Activated naive CD4-positive, alpha-beta T cell treated with anti-CD3 and anti-CD28 coated beads for 36 hours (primary cell): ENCODE data around the gene CTTNBP2. TPM values are rescaled to one million over a fixed set of nuclear protein-coding genes. Genes with fewer than 3 reads are reported as not detected.

Experiments used
- CTCF ChIA-PET: fragments of 350-600 bp; sonication (Branson Sonifier 250); formaldehyde crosslinking; loops from one replicate; lab custom pipeline; 2021; ENCODE audit warnings: antibody characterized with exemption; lab: Charles Lee
- DNase-seq: peaks from one replicate; pipeline ENCODE4 v3.0.0-alpha.2; 2020
- H3K27ac Mint-ChIP-seq: one replicate; pipeline ENCODE4 v1.8.0; 2021; ENCODE audit warnings: mild to moderate bottlenecking, mixed read lengths
- H3K27me3 Mint-ChIP-seq: one replicate; pipeline ENCODE4 v1.8.0; 2021; ENCODE audit warnings: low read depth, mixed read lengths
- H3K36me3 Mint-ChIP-seq: one replicate; pipeline ENCODE4 v1.8.0; 2021; ENCODE audit warnings: low read depth, mixed read lengths
- H3K4me1 Mint-ChIP-seq: one replicate; pipeline ENCODE4 v1.8.0; 2021; ENCODE audit warnings: low read depth, mixed read lengths
- H3K4me3 Mint-ChIP-seq: one replicate; pipeline ENCODE4 v1.8.0; 2021; ENCODE audit warnings: mild to moderate bottlenecking, moderate library complexity, mixed read lengths
- H3K9me3 Mint-ChIP-seq: one replicate; pipeline ENCODE4 v1.8.0; 2021; ENCODE audit warnings: mixed read lengths
- intact Hi-C: fragments of 100-400 bp; cut with micrococcal nuclease; formaldehyde crosslinking; loops from one replicate; pipeline ENCODE4 v1.15.1; 2023
- total RNA-seq, 2 experiments: library from RNA; stranded (reverse); gene quantifications; one replicate each; pipeline ENCODE4 v1.2.3, GENCODE V29; 2021

Gene CTTNBP2
- total RNA-seq, 2 experiments from 2014 or later, result not detected

DNA sequence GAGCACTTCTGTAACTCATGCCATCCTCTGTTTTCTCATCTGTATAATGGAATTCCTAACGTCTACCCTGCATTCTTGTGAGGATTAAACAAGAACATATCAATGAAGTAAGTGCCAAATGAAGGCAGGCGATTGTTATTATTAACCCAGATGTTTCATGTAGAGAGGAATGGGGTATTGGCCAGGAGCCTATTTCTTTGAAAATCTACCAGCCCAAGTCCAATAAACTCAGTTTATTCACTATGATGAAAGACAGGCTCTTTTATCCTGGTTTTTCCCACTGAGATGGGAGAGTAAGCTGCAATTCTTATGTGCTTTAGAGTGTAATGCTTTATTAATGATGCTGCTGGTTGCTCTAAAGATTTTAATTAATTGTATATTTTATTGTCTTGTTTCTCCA, 9.6 kb downstream of the CTTNBP2 start:
- no peaks in the 10 kb centered on the region for H3K36me3 Mint-ChIP-seq
- no peak overlapping the region for H3K27ac Mint-ChIP-seq
- CTCF ChIA-PET, result no interaction called here
- intact Hi-C loops, result no loop called here
- H3K4me1 Mint-ChIP-seq, result no peaks in the 10 kb centered on the region
- H3K4me3 Mint-ChIP-seq, result no peak overlapping the region
- H3K27me3 Mint-ChIP-seq, result peaks cover 13% of the 10 kb centered on the region
- H3K9me3 Mint-ChIP-seq, result no peaks in the 10 kb centered on the region
- DNase-seq, result no peak

DNA sequence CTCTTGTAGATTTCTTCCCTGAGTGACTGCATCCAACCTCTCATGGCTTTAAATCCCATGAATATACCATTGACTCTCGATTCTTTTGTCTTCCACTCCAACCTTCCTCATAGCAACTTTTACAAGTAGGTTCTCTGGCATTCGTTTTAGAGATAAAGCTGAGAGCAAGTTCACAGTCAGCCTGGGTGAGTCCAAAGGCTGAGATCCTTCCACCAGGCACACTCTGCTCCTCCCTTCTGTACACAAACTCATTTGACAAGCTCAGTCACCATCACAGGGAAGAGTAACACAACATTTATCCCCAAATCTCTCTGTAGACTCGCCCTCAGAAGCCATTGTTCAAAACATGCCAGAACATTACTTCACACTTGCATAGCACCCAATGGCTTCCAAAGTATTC, 10.9 kb downstream of the CTTNBP2 start:
- intact Hi-C loops, result no loop called here
- CTCF ChIA-PET, result no interaction called here
- H3K4me3 Mint-ChIP-seq, result no peak overlapping the region
- H3K4me1 Mint-ChIP-seq, result no peaks in the 10 kb centered on the region
- no peaks in the 10 kb centered on the region for H3K36me3 Mint-ChIP-seq
- H3K27me3 Mint-ChIP-seq, result peaks cover 12% of the 10 kb centered on the region
- DNase-seq, result no peak
- H3K9me3 Mint-ChIP-seq, result no peaks in the 10 kb centered on the region
- H3K27ac Mint-ChIP-seq, result no peak overlapping the region

DNA sequence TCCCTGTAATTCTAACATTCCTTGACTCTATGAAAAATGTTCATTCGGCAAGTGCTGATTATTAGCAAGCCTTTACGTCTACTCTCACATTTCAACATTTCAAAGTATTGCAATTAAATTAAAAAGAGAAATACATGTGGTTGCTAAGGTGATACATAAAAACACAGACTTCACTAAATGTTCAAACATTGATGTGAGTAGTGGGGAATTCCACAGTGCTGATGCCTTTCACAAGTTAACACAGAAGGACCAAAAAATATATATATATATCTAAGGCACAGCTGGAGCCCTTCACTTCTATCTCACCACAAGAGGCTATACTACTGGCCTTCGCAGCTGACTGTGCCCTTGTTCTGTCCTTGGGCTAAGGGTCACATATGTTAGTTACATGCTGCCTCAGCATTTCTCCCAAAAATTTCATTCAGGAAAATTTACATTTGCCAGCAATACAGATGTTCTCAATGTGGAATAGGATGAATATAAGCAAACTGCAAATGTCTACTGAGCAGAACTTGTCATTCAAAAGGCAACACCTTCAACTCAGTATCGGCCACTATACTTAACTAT, 13.9 kb downstream of the CTTNBP2 start:
- no peak for DNase-seq
- H3K27ac Mint-ChIP-seq, result no peak overlapping the region
- CTCF ChIA-PET, result no interaction called here
- H3K27me3 Mint-ChIP-seq, result peaks cover 12% of the 10 kb centered on the region
- H3K9me3 Mint-ChIP-seq, result no peaks in the 10 kb centered on the region
- no peak overlapping the region for H3K4me3 Mint-ChIP-seq
- no peaks in the 10 kb centered on the region for H3K4me1 Mint-ChIP-seq
- intact Hi-C loops, result no loop called here
- H3K36me3 Mint-ChIP-seq, result no peaks in the 10 kb centered on the region

DNA sequence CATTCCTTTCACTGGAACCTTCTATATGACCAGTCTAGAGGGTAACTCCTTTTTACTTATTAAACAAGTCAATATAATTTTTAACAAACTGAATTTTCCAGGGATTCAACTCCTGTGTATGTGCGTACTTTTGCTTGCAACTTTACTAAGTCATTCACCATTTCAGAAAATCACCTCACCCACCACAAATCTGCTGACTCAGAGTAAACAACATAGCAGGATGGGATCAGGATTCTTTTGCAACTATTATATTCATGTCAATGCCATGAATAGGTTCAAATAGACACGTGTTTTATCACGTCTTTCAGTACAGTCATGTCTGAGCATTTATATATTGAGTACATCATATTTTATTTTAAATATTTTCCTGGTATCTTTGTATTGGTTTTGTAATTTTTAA, 14.5 kb downstream of the CTTNBP2 start:
- H3K4me1 Mint-ChIP-seq, result no peaks in the 10 kb centered on the region
- H3K36me3 Mint-ChIP-seq, result no peaks in the 10 kb centered on the region
- H3K9me3 Mint-ChIP-seq, result no peaks in the 10 kb centered on the region
- H3K27ac Mint-ChIP-seq, result no peak overlapping the region
- CTCF ChIA-PET, result no interaction called here
- no peak for DNase-seq
- peaks cover 12% of the 10 kb centered on the region for H3K27me3 Mint-ChIP-seq
- intact Hi-C loops, result no loop called here
- H3K4me3 Mint-ChIP-seq, result no peak overlapping the region

DNA sequence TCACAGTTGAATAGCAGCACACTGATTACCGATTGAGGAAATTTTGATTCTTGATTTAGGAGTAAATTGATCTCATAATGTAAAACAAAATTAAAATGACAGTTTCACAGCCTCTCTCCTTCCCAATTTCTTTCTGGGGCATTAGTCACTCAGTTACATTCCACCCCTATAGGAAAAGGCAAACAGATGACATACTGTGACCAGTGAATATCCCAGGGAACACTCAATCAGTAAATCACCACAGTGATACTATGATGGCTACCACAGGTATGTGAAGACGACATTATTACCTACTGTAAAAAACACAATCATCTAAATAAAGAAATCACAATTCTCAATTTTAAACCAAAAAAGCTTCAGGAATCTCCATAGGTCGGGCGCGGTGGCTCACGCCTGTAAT, 15.5 kb downstream of the CTTNBP2 start:
- no peaks in the 10 kb centered on the region for H3K36me3 Mint-ChIP-seq
- CTCF ChIA-PET, result no interaction called here
- H3K4me1 Mint-ChIP-seq, result no peaks in the 10 kb centered on the region
- H3K9me3 Mint-ChIP-seq, result no peaks in the 10 kb centered on the region
- DNase-seq, result no peak
- no peak overlapping the region for H3K27ac Mint-ChIP-seq
- peaks cover 9% of the 10 kb centered on the region for H3K27me3 Mint-ChIP-seq
- H3K4me3 Mint-ChIP-seq, result no peak overlapping the region
- intact Hi-C loops, result no loop called here

DNA sequence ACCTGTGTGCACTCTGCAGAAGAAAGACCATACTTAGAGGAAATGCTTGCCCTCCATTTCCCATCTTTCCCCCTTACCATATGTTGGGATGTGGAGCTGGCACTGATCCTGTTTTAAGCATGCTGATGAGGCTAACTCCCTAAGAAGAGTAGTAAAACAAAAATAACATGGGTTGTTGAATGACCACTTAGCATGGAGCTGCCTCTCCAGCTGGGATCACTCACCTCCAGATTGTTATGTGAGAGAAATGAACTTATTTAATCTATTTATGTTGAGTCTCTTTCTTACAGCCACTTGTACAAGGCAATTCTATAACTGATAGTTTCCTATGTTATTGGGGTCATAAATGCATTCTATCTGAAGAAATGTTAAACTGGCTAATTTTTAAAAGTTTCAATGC, 17.0 kb downstream of the CTTNBP2 start:
- H3K27ac Mint-ChIP-seq, result no peak overlapping the region
- H3K4me3 Mint-ChIP-seq, result no peak overlapping the region
- no peaks in the 10 kb centered on the region for H3K4me1 Mint-ChIP-seq
- intact Hi-C loops, result no loop called here
- H3K9me3 Mint-ChIP-seq, result no peaks in the 10 kb centered on the region
- no peak for DNase-seq
- CTCF ChIA-PET, result no interaction called here
- H3K27me3 Mint-ChIP-seq, result peaks cover 3% of the 10 kb centered on the region
- no peaks in the 10 kb centered on the region for H3K36me3 Mint-ChIP-seq

DNA sequence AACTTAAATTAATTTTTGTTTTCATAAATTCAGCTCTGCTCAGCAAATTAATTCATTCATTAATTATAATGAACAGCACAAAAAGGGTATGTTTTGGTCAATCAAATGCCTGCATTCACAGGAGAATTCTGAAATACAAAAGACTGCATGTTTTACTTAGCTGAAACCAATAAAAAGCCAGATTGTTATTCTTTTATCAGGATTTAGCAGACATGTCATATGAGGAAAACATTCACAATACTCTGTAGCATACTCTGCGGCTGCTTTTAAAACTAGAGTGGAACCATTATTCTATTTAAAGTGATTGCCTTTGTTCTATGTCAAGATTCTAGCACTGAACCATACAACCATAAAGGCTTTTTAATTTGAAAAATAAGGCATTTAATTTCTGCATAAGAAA, 19.1 kb downstream of the CTTNBP2 start:
- no peak for DNase-seq
- H3K27me3 Mint-ChIP-seq, result no peaks in the 10 kb centered on the region
- no peaks in the 10 kb centered on the region for H3K9me3 Mint-ChIP-seq
- no peaks in the 10 kb centered on the region for H3K36me3 Mint-ChIP-seq
- H3K4me1 Mint-ChIP-seq, result no peaks in the 10 kb centered on the region
- H3K27ac Mint-ChIP-seq, result no peak overlapping the region
- H3K4me3 Mint-ChIP-seq, result no peak overlapping the region
- CTCF ChIA-PET, result no interaction called here
- intact Hi-C loops, result no loop called here

DNA sequence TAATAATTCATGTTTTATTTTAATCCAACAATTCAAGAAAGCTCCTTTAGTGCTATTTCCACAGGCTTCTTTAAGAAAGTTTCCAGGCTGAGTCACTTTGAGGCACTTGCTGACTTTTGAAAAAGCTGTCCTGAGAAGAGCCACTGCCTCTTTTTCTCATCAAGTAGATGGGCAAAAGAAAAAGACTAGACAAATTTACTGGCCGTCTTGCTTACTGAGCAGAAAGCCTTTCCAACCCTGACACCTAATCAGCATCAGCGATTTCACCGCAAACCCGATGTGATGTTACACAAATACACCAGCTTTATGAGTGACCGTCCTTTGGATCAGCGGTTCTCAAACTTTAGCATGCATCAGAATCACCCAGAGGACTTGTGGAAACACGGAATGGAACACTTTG, 24.3 kb downstream of the CTTNBP2 start:
- H3K27ac Mint-ChIP-seq, result no peak overlapping the region
- no peaks in the 10 kb centered on the region for H3K27me3 Mint-ChIP-seq
- no peaks in the 10 kb centered on the region for H3K9me3 Mint-ChIP-seq
- DNase-seq, result no peak
- H3K4me1 Mint-ChIP-seq, result no peaks in the 10 kb centered on the region
- H3K4me3 Mint-ChIP-seq, result no peak overlapping the region
- intact Hi-C loops, result no loop called here
- CTCF ChIA-PET, result no interaction called here
- H3K36me3 Mint-ChIP-seq, result no peaks in the 10 kb centered on the region

DNA sequence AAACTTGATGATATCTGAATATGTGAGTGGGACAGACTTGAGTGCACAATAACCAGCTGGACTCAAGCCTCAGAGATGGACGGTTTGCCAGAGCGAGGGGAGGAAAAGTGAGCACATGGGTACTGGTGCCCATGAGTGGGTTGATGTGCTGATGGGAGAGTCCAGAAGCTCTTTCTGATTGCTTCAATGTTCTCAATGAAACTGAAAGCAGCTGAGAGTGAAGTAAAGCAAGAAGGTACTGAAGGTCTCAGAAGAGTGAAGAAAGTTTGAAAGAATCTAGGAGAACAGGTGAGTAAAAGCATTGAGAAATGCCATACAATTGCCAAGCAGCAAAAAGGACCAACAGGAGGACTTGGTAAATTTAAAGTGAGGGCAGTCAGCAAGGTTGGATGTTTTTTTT, 28.6 kb downstream of the CTTNBP2 start:
- Mint-ChIP-seq H3K36me3 (no peaks in the 10 kb centered on the region), H3K27ac (no peak overlapping the region), H3K9me3 (peaks cover 1% of the 10 kb centered on the region), H3K4me1 (no peaks in the 10 kb centered on the region), H3K27me3 (peaks cover 3% of the 10 kb centered on the region), H3K4me3 (no peak overlapping the region)
- CTCF ChIA-PET, result no interaction called here
- no peak for DNase-seq
- intact Hi-C loops, result no loop called here

DNA sequence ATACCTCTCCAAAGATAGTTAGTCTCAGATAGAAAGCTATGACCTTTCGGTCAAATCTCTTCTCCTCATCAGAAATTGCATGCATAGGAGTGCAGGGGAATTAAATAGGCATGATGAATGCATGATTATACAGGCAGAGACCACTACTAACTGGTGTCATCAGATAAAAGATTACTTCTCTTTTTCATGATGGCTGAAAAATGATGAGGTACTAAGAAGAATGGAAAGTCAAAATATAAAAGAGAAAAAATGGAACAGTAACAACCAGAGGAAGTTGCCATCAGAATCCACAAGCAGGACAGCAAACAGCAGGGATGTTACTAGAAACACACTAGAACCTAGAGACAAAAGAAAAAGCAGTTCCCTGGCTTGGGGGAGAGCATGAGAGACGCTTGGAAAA, 31.6 kb downstream of the CTTNBP2 start:
- Mint-ChIP-seq H3K4me1 (no peaks in the 10 kb centered on the region), H3K9me3 (peaks cover 1% of the 10 kb centered on the region), H3K36me3 (no peaks in the 10 kb centered on the region), H3K27ac (no peak overlapping the region), H3K27me3 (peaks cover 3% of the 10 kb centered on the region), H3K4me3 (no peak overlapping the region)
- intact Hi-C loops, result no loop called here
- CTCF ChIA-PET, result interaction anchor here (0.7 kb wide), 1 partner anchor 1249 kb away, joined by 3 read pairs; no protein-coding TSS in a partner anchor
- DNase-seq, result no peak

DNA sequence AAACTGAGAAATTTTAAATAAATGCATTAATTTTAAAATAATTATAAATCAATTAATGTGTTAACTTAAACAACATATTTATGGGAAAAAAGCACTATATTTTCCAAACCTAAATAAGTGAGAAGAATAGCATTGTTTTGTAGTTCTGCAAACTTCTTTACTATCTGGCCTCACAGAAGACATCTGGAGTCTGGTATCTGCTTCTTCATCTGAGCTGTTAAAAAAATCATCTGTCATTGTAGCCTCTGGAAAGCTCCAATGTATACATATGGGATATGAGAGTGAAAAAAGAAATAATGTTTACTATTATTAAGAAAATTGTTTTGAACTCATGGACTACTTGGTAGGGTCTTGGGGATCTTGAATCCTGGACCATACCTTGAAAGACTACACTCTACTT, 32.2 kb downstream of the CTTNBP2 start:
- CTCF ChIA-PET, result interaction anchor here (0.6 kb wide), 1 partner anchor 186 kb away, joined by 6 read pairs; no protein-coding TSS in a partner anchor
- Mint-ChIP-seq H3K4me1 (no peaks in the 10 kb centered on the region), H3K27ac (no peak overlapping the region), H3K9me3 (peaks cover 1% of the 10 kb centered on the region), H3K36me3 (no peaks in the 10 kb centered on the region), H3K27me3 (peaks cover 3% of the 10 kb centered on the region), H3K4me3 (no peak overlapping the region)
- intact Hi-C loops, result no loop called here
- DNase-seq, result no peak

DNA sequence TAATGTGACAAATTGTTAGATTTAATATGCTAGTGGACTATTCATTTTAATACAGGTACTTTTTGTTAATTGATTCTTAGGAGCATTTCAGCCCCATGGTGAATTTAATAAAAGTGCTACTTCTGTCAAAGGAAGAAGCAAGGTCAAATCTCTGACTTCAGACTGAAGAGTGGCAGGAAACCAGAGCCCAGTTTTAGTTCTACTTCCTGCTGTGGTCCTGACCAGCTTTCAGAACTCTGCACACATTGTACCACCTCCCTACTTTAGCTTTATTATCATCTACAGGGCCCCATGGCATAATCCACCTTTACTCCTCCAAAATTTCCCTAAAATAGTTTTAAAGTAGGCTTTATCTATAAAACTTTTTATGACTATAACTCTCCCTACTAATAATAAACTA, 33.7 kb downstream of the CTTNBP2 start:
- H3K4me1 Mint-ChIP-seq, result no peaks in the 10 kb centered on the region
- no peak overlapping the region for H3K27ac Mint-ChIP-seq
- H3K4me3 Mint-ChIP-seq, result no peak overlapping the region
- DNase-seq, result no peak
- no peaks in the 10 kb centered on the region for H3K36me3 Mint-ChIP-seq
- CTCF ChIA-PET, result no interaction called here
- intact Hi-C loops, result no loop called here
- peaks cover 3% of the 10 kb centered on the region for H3K27me3 Mint-ChIP-seq
- peaks cover 1% of the 10 kb centered on the region for H3K9me3 Mint-ChIP-seq

DNA sequence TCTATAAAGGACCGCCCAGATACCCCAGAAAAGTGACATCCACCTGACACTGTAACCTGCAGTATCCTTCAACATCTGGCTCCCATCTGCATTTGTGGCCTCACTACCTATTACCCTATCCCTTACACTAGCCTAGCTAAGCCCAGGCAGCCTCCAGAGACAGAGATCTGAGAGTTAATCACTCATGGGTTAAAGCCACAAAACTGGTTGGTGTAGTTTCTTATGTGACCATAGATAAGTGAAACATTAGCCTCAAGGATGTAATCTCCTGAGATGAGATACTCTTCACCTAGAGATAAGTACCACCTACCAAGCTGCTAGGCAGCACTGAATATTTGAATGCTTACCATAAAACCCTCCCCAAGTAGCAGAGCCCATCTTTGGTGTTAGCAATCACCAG, 35.4 kb downstream of the CTTNBP2 start:
- no peaks in the 10 kb centered on the region for H3K4me1 Mint-ChIP-seq
- CTCF ChIA-PET, result interaction anchor here (0.9 kb wide), 1 partner anchor 15 kb away, joined by 3 read pairs; no protein-coding TSS in a partner anchor
- no peak for DNase-seq
- no peaks in the 10 kb centered on the region for H3K9me3 Mint-ChIP-seq
- no peak overlapping the region for H3K27ac Mint-ChIP-seq
- H3K4me3 Mint-ChIP-seq, result no peak overlapping the region
- no peaks in the 10 kb centered on the region for H3K36me3 Mint-ChIP-seq
- H3K27me3 Mint-ChIP-seq, result peaks cover 3% of the 10 kb centered on the region
- intact Hi-C loops, result no loop called here
